ENCODE data around the gene ZNF620.
"Not testable (repeated sequence)": the region's sequence is repeated elsewhere in the genome, so short reads cannot be mapped to it uniquely, and the experiment has no call there.

The ZNF620 gene

DNA sequence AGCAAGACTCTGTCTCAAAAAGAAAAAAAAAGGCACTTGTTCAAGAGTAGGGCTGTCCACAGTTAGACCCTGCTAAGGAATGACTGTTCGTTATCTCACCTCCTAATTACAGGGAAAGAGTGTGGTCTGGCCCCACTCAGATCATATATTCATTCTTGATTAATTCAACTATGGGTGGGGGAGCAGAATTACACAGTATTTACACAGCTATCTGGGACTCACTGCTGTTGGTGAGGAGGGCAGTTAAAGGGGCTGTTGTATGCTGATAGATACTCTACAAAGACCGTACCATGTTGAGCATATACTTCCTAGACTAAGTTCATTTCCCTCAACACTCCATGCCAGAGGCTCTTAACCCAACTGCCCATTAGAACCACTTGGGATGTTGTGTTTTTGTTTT, 3.8 kb upstream of the ZNF620 start:
- DNase-seq (ENCODE audit: low read depth in 2 of 2), result no peak

DNA sequence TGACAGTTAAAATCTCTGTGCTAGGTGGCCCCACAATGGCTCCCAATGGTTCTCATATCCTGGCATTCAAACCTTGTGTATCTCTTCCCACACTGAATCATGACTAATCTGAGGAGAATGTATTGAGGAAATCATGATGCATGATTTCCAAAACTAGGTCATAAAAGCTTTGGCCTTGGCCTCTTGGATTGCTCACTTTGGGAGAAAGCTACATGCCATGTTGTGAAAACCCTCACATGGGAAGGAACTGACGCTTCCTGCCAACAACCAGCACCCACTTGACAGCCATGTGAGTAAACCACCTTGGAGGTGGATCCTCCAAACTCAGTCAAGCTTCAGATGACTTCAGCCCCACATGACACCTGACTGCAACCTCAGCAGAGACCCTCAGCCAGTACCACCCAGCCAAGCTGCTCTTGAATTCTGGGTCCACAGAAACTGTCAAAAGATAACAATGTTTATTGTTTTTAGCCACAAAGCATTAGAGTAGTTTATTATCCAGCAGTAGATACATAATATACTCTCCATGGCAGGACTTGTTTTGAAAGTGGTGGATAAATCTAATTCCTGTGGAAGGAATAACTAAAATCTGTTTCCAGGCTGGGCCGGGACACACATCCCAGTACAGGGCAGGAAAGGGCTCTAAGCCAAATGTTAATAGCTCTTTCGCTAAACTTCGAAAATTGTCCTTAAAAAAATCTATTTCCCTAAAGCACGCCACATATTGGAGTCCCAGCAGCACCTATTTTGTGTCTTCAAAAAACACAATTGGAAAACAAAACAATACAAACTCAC, 1.0 kb upstream of the ZNF620 start:
- no peak for DNase-seq (ENCODE audit: low read depth in 2 of 2)

DNA sequence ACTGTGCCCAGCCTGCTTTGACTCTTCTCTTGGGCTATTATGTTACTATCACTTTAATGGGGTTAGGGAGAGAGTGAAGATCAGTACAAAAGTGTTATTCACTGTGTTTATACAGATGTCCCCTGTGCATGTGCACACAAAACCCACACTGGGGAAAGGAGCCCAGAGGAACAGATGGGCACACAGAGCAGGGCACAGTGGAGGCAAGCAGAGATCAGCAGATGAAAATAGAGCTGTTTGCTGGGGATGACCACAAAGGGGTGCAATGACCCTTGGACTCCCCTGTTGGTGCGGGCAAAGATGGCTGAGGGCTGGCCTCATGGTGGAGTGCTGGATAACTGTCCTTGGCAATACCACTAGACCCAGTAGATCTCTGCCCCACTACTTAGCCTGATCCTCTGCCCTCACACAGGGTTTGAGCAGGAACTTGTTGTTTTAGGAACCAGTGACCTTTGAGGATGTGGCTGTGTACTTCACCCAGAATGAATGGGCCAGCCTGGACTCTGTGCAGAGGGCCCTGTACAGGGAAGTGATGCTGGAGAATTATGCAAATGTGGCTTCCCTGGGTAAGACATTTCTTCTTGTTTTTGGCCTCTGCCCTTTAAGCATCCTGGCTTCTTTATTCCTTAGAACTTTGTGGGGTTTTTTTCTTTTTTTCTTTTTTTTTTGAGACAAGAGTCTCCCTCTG, 5.3 kb downstream of the ZNF620 start:
- no peak for DNase-seq (ENCODE audit: low read depth in 2 of 2)

DNA sequence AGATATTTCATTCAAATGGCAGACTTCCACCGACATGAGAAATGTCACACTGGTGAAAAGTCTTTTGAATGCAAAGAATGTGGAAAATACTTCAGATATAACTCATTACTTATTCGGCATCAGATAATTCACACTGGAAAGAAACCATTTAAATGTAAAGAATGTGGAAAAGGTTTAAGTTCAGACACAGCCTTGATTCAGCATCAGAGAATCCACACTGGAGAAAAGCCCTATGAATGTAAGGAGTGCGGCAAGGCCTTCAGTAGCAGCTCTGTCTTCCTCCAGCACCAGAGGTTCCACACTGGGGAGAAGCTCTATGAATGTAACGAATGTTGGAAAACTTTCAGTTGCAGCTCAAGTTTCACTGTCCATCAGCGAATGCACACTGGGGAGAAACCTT, 10.4 kb downstream of the ZNF620 start:
- DNase-seq (ENCODE audit: low read depth in 2 of 2), result no peak

DNA sequence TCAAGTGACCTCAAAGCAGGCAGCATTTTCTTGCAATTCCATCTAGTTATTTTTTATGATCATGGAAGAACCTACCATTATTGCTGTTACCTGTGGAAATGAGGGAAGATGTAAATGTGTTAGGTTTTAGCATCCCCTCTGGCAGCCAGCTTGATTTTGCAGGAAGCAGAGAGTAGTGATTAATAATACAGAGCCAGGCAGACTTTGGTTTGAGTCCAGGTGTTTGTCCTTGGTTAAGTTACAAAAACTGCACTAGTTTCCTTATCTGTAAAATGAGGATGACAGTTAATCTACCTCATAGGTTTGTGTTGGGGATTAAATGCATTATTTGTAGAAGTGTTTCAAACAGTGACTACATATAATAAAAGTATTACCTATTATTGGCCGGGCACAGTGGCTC, 12.2 kb downstream of the ZNF620 start:
- DNase-seq (ENCODE audit: low read depth in 2 of 2), result no peak

DNA sequence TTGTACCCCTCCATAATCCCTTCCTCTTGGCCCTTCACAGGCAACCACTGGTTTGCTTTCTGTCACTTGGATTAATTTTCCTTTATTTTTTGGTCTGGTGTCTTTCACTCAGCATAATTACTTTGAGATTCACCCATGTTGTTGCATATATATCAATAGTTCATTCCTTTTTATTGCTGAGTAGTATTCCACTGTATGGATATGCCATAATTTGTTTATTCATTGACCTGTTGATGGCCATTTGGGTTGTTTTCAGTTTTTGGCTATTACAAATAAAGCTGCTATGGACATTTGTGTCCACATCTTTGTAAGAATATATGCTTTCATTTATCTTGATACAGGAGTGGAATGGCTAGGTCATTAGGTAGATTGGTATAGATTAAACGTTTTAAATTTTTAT, 13.0 kb downstream of the ZNF620 start:
- no peak for DNase-seq (ENCODE audit: low read depth in 2 of 2)

DNA sequence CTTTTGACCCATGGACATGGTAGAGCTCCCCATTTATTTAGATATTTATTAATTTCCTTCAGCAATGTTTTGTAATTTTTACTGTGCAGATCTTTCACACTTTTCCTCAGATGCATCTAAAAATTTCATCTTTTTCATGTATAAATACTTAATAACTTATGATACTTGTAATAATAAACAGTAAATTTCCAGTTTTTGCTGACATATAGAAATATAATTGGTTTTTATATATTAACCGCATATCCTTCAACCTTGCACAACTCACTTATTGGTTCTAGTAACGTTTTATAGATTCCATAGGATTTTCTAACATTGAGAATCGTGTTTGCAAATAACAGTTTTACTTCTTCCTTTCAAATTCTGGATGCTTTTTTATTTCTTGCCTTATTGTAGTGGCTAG, 15.4 kb downstream of the ZNF620 start:
- no peak for DNase-seq (ENCODE audit: low read depth in 2 of 2)

DNA sequence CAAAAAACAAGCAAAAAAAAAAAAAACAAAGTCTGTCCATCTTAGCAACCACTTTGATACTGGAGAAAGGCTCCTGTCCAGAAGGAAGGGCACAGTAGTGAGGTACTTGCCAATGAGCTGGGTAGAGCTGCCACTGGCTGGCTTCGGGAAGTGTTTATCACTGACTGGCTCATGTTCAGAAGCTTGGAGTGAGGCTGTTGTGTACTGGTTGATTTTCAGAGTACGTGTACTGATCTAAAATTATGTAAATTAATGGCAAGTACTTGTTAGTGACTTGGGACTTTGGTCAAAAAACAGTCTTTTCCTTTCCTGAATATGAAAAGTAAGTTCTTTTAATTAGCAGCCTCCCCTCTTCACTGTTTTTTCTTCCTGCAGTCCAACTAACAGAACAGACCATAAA, 17.9 kb downstream of the ZNF620 start:
- no peak for DNase-seq (ENCODE audit: low read depth in 2 of 2)

DNA sequence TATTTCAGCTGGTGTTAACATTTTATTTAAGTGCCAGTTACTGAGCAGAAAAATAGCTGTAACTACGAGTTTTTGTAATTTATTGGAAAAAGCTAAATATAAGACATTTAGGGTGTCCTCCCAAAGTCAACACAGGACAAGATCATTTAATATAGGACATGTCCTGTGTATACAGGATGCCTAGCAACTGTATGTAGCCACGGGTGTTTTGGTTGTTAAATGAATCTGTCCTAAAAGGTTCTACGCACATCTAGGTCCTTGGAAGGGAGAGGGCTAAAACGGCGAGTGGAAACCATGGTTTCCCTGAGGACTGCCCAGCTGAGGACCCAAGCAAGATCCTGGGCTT, 18.4 kb downstream of the ZNF620 start:
- no peak for DNase-seq (ENCODE audit: low read depth in 2 of 2)

DNA sequence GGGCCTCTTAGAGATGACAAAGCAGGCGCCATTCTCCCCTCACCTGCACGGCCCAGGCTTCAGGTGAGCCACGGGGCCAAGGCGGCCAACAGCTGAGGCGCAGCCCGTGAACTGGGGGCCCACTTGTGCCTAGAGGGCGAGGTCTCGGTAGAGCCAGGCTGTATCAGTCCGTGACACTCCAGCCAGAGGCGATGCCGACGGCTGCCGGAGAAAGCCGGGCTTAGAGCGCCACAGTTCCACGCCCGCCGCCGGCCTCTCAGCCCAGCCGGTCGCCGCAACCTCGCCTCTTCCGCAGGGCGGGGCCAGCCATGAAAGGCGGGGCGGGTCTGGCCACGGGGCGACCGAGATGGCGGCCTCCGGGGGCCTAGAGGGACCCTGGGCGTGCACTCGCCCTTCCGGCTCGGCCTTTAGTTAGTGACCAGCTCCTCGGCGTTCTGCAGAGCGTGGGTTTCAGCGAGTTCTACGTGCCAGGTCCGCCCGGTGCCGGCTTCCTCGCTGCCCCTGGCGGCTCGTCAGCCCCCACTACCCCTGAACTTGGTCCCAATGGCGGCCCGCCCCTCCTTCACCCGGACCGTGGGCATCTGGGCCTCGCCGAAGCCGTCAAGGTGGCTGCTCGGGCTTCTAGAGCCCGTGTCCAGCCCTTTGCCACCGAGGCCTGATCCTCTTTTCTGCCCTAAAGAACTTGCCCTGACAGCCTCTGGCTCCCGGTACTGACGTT, 18.9 kb downstream of the ZNF620 start, which contains the start of gene ZNF621:
Gene ZNF621, plus strand, starts transcription at position 393 of the 718 bp plus-strand sequence. CDS start 881 bp downstream, outside the sequence.
- DNase-seq (ENCODE audit: low read depth in 2 of 2), result peak; percentile 69 to 70

DNA sequence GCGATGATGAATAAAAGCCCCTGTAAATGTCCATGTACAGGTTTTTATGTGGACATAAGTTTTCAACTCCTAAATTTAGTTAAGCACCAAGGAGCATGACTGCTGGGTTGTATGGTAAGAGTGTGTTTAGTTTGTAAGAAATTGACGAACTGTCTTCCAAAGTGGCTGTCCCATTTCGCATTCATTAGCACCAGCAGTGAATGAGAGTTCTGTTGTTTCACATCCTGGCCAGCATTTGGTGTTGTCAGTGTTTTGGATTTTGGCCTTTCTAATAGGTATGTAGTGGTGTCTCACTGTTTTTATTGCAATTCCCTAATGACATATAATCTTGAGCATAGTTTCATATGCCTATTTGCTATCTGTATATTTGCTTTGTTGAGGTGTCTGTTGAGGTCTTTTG, 22.6 kb downstream of the ZNF620 start:
- DNase-seq (ENCODE audit: low read depth in 2 of 2), result no peak

DNA sequence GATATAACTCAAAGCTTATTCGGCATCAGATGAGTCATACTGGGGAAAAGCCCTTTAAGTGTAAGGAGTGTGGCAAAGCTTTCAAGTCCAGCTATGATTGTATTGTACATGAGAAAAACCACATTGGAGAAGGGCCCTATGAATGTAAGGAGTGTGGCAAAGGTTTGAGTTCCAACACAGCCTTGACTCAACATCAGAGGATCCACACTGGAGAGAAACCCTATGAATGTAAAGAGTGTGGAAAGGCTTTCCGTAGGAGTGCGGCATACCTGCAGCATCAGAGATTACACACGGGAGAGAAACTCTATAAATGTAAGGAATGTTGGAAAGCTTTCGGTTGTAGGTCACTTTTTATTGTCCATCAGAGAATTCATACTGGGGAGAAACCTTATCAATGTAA, 26.4 kb downstream of the ZNF620 start:
- no peak for DNase-seq (ENCODE audit: low read depth in 2 of 2)

DNA sequence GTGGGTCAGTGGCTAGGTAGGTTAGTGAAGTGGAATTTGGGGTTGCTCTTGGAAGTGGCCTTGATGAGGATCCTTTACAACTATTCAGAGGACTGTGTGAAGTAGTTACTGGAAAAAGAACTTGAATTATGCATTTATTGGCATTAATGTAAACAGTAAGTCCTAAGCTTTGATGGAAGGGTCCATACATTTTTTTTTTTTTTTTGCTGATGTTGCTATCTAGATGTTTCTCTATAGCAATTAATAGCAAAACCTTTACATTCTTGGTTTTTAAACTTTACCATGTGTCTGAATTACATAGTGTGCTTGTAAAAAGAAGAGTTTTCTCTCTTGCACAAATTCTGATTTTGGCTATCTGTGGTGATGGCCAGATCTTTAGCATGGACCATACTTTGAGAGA, 28.4 kb downstream of the ZNF620 start:
- no peak for DNase-seq (ENCODE audit: low read depth in 2 of 2)

DNA sequence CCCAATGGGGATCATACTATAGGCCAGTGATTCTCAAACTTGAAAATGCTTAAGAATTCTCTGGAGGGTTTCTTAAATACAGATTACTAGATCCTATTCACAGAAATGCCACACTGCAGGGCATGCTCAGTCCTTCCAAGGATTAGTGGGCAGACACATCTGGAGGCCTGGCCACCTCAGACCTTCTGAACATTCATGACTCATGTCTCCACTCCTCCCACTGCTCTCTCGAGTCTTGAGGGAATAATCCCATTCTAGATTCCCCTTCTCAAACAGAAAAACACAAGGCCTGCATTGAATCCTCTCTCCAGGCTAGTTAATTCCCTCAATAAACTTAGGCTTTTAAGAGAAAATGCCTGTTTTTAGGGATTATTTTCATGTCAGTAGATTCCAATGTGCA, 41.0 kb downstream of the ZNF620 start:
- DNase-seq (ENCODE audit: low read depth in 2 of 2), result no peak

DNA sequence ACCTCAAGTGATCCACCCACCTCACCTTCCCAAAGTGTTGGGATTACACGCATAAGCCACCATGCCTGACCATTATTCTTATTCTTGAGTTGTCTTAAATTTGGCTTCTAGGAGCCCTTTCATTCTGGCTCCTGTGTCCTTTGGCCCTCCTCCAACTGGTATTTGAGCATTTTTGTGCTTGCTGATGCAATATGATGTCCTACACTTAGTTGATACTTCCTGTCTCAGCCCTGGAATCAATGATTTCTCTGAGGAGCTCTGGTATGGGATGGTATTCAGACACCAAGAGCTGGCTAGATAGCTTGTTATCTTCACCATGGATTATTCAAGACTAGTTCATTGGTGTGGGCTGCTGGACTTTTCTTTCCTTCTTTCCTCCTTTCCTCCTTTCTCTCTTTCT, 44.3 kb downstream of the ZNF620 start:
- no peak for DNase-seq (ENCODE audit: low read depth in 2 of 2)

DNA sequence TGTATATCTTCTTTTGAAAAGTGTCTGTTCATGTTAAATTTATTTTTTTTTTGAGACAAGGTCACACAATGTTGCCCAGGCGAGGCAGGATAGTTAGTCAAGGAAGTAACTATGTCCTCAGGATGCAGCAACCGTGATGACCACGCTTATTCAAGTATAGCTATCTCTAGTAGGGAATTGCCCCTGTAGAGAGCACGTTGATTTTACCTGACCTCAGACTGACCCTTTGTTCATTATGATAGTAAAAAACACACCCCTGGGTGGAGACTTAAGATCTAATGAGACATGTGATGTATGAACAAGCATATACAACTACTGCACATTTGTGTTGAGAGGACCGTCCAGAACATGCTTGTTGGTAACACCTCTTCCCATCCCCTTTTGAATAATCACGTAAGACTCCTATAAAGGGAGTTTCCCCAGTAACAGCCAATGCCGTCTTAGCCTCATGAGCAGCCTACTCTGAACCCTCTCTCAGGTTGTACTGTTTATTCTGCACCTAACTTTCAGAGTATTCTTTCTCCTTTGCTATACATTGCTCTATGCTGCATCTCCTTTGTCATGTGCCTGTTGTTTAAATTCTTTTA, 51.8 kb downstream of the ZNF620 start:
- DNase-seq (ENCODE audit: low read depth in 2 of 2), result no peak

DNA sequence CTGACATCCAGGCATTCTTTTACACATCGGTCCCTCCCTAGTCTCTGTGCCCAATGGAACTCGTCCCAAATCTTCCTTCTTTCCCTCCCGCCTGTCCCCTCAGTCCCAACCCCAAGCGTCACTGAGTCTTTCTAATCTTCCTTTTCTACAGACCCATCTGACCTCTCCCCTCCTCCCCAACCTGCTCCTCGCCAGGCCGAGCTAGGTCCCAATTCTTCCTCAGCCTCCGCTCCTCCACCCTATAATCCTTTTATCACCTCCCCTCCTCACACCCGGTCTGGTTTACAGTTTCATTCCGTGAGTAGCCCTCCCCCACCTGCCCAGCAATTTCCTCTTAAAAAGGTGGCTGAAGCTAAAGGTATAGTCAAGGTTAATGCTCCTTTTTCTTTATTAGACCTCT, 56.6 kb downstream of the ZNF620 start:
- not testable (repeated sequence) for DNase-seq (ENCODE audit: low read depth in 2 of 2)

DNA sequence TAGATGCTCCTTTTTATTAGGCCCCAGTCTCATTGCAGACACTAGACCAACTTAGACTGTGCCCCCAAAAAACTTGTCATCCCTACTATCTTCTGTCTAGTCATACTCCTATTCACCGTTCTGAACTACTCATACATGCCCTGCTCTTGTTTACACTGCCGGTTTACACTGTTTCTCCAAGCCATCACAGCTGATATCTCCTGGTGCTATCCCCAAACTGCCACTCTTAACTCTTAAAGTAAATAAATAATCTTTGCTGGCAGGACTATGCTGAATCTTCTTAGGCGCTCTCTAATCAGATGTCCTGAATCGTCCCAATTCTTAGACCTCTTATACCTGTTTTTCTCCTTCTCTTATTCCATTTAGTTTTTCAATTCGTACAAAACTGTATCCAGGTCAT, 59.8 kb downstream of the ZNF620 start:
- DNase-seq (ENCODE audit: low read depth in 2 of 2), result not testable (repeated sequence)

DNA sequence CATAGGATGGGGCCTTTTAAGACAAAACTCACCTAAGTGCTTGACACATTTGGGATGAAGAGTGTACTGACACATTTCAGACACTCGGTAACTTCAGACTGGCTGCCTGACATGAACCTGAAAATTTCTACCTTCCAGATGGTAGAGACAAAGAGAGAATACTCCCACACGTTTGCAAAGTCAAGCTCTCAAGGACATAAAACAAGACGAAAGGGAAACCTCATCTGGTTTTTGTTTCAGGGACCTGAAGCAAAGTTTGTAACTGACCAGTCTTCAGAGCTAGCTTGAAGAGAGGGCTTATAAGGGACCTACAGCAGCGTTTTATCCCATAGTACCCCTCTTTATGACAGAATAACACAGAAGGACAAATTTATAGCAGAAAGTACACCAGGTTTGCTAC, 60.9 kb downstream of the ZNF620 start:
- DNase-seq (ENCODE audit: low read depth in 2 of 2), result no peak

Data from stimulated activated CD8-positive, alpha-beta memory T cell treated with anti-CD3 and anti-CD28 coated beads, Interleukin-7, amount 100 ng/mL, for 1 hour (primary cell).